Muscle of leg (tissue), 11 donors: ENCODE results near the gene ELOVL2. TPM values are rescaled to one million over a fixed set of nuclear protein-coding genes. Genes with fewer than 3 reads are reported as not detected.
A peak's percentile ranks its signal among the peaks of the same experiment; 100 is the strongest.
"Not testable (repeated sequence)": the region's sequence is repeated elsewhere in the genome, so short reads cannot be mapped to it uniquely, and the experiment has no call there.

Experiments used
- DNase-seq: peaks from one replicate; pipeline ENCODE4 v3.0.0; 2013
- H3K27ac ChIP-seq: one replicate; pipeline ENCODE4 v1.5.1; 2013; ENCODE audit warnings: mild to moderate bottlenecking, low read length, control low read depth
- H3K27me3 ChIP-seq: one replicate; pipeline ENCODE4 v1.6.1; 2013; ENCODE audit warnings: low read length; ENCODE audit not compliant: control insufficient read depth, insufficient read depth
- H3K36me3 ChIP-seq: one replicate; pipeline ENCODE4 v1.6.1; 2013; ENCODE audit warnings: low read length; ENCODE audit not compliant: control insufficient read depth, insufficient read depth
- H3K4me1 ChIP-seq: one replicate; pipeline ENCODE4 v1.6.1; 2013; ENCODE audit warnings: low read length; ENCODE audit not compliant: control insufficient read depth, insufficient read depth
- H3K4me3 ChIP-seq: one replicate; pipeline ENCODE4 v1.5.1; 2013; ENCODE audit warnings: low read length, control low read depth
- H3K9me3 ChIP-seq: replicated peaks from 2 replicates; pipeline ENCODE4 v1.6.1; 2013; ENCODE audit warnings: low read depth, low read length; ENCODE audit not compliant: control insufficient read depth
- WGBS: methylation state at CpG from one replicate; pipeline ENCODE4 v1.1.5; 2013; ENCODE audit warnings: missing lambda C conversion rate; ENCODE audit not compliant: insufficient coverage; 5-methylcytosine and 5-hydroxymethylcytosine counted together
- polyA plus RNA-seq, 8 donors: library from polyadenylated mRNA; unstranded; fragments of 120-200 nt; gene quantifications; one replicate each; pipeline versions ENCODE4 v1.2.1 to v1.2.3, GENCODE V29; 2013; ENCODE audit warnings: inconsistent platforms in 1 of 8, low replicate concordance in 1 of 8; ENCODE audit not compliant: insufficient read length in 8 of 8, insufficient read depth in 1 of 8
- total RNA-seq: library from RNA; stranded (reverse); fragments of 120-200 nt; gene quantifications from one replicate; pipeline ENCODE4 v1.2.4, GENCODE V29; 2013

The ELOVL2 gene
- total and polyA plus RNA-seq, 9 donors, result 1.5 to 3.6 (median 2.7) TPM

GRCh38 chr6:10995114-10995707 is 48.9 kb downstream of the ELOVL2 start:
- no peaks in the 10 kb centered on the region for H3K4me1 ChIP-seq
- 14% methylated on average over 3 of the region's 4 CpGs for WGBS
- H3K36me3 ChIP-seq, result no peaks in the 10 kb centered on the region
- H3K9me3 ChIP-seq, result no peaks in the 10 kb centered on the region
- peak; percentile 34 for DNase-seq
- H3K27me3 ChIP-seq, result no peaks in the 10 kb centered on the region
- no peak overlapping the region for H3K27ac ChIP-seq
- no peak overlapping the region for H3K4me3 ChIP-seq

- Histone ChIP-seq H3K27ac (no peak overlapping the region), H3K4me3 (no peak overlapping the region), H3K27me3 (no peaks in the 10 kb centered on the region), H3K9me3 (no peaks in the 10 kb centered on the region), H3K4me1 (no peaks in the 10 kb centered on the region), H3K36me3 (no peaks in the 10 kb centered on the region)
- WGBS, result 91% methylated on average over 6 of the region's 8 CpGs
- DNase-seq, result no peak
Observed at GRCh38 chr6:10993896-10994295, 50.2 kb downstream of the ELOVL2 start.

- no peak overlapping the region for H3K4me3 ChIP-seq
- WGBS, result no CpG with 5 or more reads among the region's 2 CpGs
- DNase-seq, result no peak
- H3K27me3 ChIP-seq, result no peaks in the 10 kb centered on the region
- no peaks in the 10 kb centered on the region for H3K4me1 ChIP-seq
- H3K36me3 ChIP-seq, result no peaks in the 10 kb centered on the region
- no peak overlapping the region for H3K27ac ChIP-seq
- H3K9me3 ChIP-seq, result no peaks in the 10 kb centered on the region
Observed at GRCh38 chr6:10991115-10991514, 53.0 kb downstream of the ELOVL2 start.

GRCh38 chr6:10989587-10989986 is 54.5 kb downstream of the ELOVL2 start:
- Histone ChIP-seq H3K9me3 (no peaks in the 10 kb centered on the region), H3K36me3 (no peaks in the 10 kb centered on the region), H3K27ac (no peak overlapping the region), H3K4me1 (no peaks in the 10 kb centered on the region), H3K27me3 (no peaks in the 10 kb centered on the region), H3K4me3 (no peak overlapping the region)
- WGBS, result 90% methylated on average over 11 of the region's 15 CpGs
- DNase-seq, result no peak

- H3K4me3 ChIP-seq, result not testable (repeated sequence)
- WGBS, result no CpG with 5 or more reads among the region's 2 CpGs
Observed at GRCh38 chr6:10984959-10985358, 59.1 kb downstream of the ELOVL2 start.

GRCh38 chr6:10981409-10981808 is 62.7 kb downstream of the ELOVL2 start:
- H3K36me3 ChIP-seq, result no peaks in the 10 kb centered on the region
- H3K4me1 ChIP-seq, result no peaks in the 10 kb centered on the region
- H3K27ac ChIP-seq, result no peak overlapping the region
- H3K4me3 ChIP-seq, result no peak overlapping the region
- DNase-seq, result no peak
- 67% methylated on average over 1 of the region's 1 CpG for WGBS
- no peaks in the 10 kb centered on the region for H3K9me3 ChIP-seq
- H3K27me3 ChIP-seq, result no peaks in the 10 kb centered on the region

More at GRCh38 chr6:10984959-10985358, 59.1 kb downstream of the ELOVL2 start:
- H3K9me3 ChIP-seq, H3K4me1 ChIP-seq, H3K36me3 ChIP-seq, H3K27ac ChIP-seq, DNase-seq, H3K27me3 ChIP-seq: not testable (repeated sequence)

- H3K27me3 ChIP-seq, result no peaks in the 10 kb centered on the region
- no peak overlapping the region for H3K27ac ChIP-seq
- no peak overlapping the region for H3K4me3 ChIP-seq
- no peaks in the 10 kb centered on the region for H3K9me3 ChIP-seq
- WGBS, result no CpG with 5 or more reads among the region's 1 CpG
- H3K36me3 ChIP-seq, result no peaks in the 10 kb centered on the region
- no peak for DNase-seq
- H3K4me1 ChIP-seq, result no peaks in the 10 kb centered on the region
Observed at GRCh38 chr6:10979603-10980002, 64.5 kb downstream of the ELOVL2 start.

- 87% methylated on average over 3 of the region's 5 CpGs for WGBS
- Histone ChIP-seq H3K27ac (no peak overlapping the region), H3K36me3 (no peaks in the 10 kb centered on the region), H3K4me3 (no peak overlapping the region), H3K4me1 (no peaks in the 10 kb centered on the region), H3K27me3 (no peaks in the 10 kb centered on the region), H3K9me3 (no peaks in the 10 kb centered on the region)
- no peak for DNase-seq
Observed at GRCh38 chr6:10977231-10977968, 66.7 kb downstream of the ELOVL2 start.

GRCh38 chr6:10976571-10976970 is 67.5 kb downstream of the ELOVL2 start:
- 83% methylated on average over 6 of the region's 6 CpGs for WGBS
- Histone ChIP-seq H3K4me3 (no peak overlapping the region), H3K9me3 (no peaks in the 10 kb centered on the region), H3K27ac (no peak overlapping the region), H3K36me3 (no peaks in the 10 kb centered on the region), H3K4me1 (no peaks in the 10 kb centered on the region), H3K27me3 (no peaks in the 10 kb centered on the region)
- DNase-seq, result no peak

GRCh38 chr6:10972196-10972595 is 71.9 kb downstream of the ELOVL2 start:
- Histone ChIP-seq H3K9me3 (peaks cover 2% of the 10 kb centered on the region), H3K36me3 (no peaks in the 10 kb centered on the region), H3K27ac (no peak overlapping the region), H3K4me1 (no peaks in the 10 kb centered on the region), H3K27me3 (no peaks in the 10 kb centered on the region), H3K4me3 (no peak overlapping the region)
- WGBS, result 20% methylated on average over 1 of the region's 3 CpGs
- DNase-seq, result peak; percentile 62
